Measurements from ENCODE around the gene LPIN2.

GRCh38 chr18:2967357-2967756 lies 45.6 kb downstream of the LPIN2 start:
- TF ChIP-seq EZH2phosphoT487 (conservative IDR thresholded peaks at IDR 0.05; ENCODE audit: low read length) (no peak), CTCF (IDR thresholded peaks at IDR 0.05; ENCODE audit: insufficient read depth, low read length, poor library complexity, severe bottlenecking) (no peak)

Measured in SU-DHL-6 (cell line).